Progenitor cell of endocrine pancreas (in vitro differentiated cells): Measurements from ENCODE around the gene SAMD4A. TPM values are rescaled to one million over a fixed set of nuclear protein-coding genes. Genes with fewer than 3 reads are reported as not detected.

Experiments
- DNase-seq: peaks from one replicate; pipeline ENCODE4 v3.0.0; 2021; ENCODE audit warnings: low spot score; ENCODE audit not compliant: unreplicated experiment
- H3K27ac Mint-ChIP-seq: 2 replicates; pipeline ENCODE4 v1.8.0; 2021; ENCODE audit warnings: mild to moderate bottlenecking, moderate library complexity, mixed read lengths
- H3K27me3 Mint-ChIP-seq: 2 replicates; pipeline ENCODE4 v1.8.0; 2021; ENCODE audit warnings: mixed read lengths
- H3K36me3 Mint-ChIP-seq: 2 replicates; pipeline ENCODE4 v1.8.0; 2022; ENCODE audit warnings: mixed read lengths; ENCODE audit not compliant: insufficient read depth
- H3K4me1 Mint-ChIP-seq: 2 replicates; pipeline ENCODE4 v1.8.0; 2021; ENCODE audit warnings: low read depth, mixed read lengths
- H3K4me3 Mint-ChIP-seq: 2 replicates; pipeline ENCODE4 v1.8.0; 2021; ENCODE audit warnings: low read depth, mild to moderate bottlenecking, moderate library complexity, mixed read lengths
- H3K9me3 Mint-ChIP-seq: 2 replicates; pipeline ENCODE4 v1.8.0; 2021; ENCODE audit warnings: low read depth, mixed read lengths
- CTCF ChIP-seq: fragments of 200-600 bp; sonication (generic); IDR thresholded peaks from one replicate; pipeline ENCODE4 v1.5.0; 2021; ENCODE audit warnings: antibody characterized with exemption, mild to moderate bottlenecking; ENCODE audit not compliant: unreplicated experiment
- total RNA-seq: library from RNA; stranded (reverse); gene quantifications from 2 replicates; pipeline ENCODE4 v1.2.1, GENCODE V29; 2021

Gene SAMD4A
- total RNA-seq, 1 donor from 2014 or later, result 9.1 TPM

- Mint-ChIP-seq H3K9me3 (no peaks in the 10 kb centered on the region), H3K36me3 (no peaks in the 10 kb centered on the region), H3K4me1 (peaks cover 14% of the 10 kb centered on the region), H3K4me3 (no peak overlapping the region), H3K27ac (no peak overlapping the region), H3K27me3 (peaks cover 17% of the 10 kb centered on the region)
- no peak for TF ChIP-seq CTCF
- DNase-seq, result no peak
These were observed 131.6 kb downstream of the SAMD4A start for GRCh38 chr14:54698501-54698900.

GRCh38 chr14:54698966-54699530 lies 132.1 kb downstream of the SAMD4A start:
- no peaks in the 10 kb centered on the region for H3K9me3 Mint-ChIP-seq
- peaks cover 14% of the 10 kb centered on the region for H3K4me1 Mint-ChIP-seq
- no peak for TF ChIP-seq CTCF
- no peak overlapping the region for H3K27ac Mint-ChIP-seq
- DNase-seq, result no peak
- no peaks in the 10 kb centered on the region for H3K36me3 Mint-ChIP-seq
- peaks cover 12% of the 10 kb centered on the region for H3K27me3 Mint-ChIP-seq
- H3K4me3 Mint-ChIP-seq, result no peak overlapping the region

GRCh38 chr14:54699735-54700134 lies 132.8 kb downstream of the SAMD4A start:
- no peak for TF ChIP-seq CTCF
- no peak overlapping the region for H3K27ac Mint-ChIP-seq
- no peak for DNase-seq
- peaks cover 8% of the 10 kb centered on the region for H3K27me3 Mint-ChIP-seq
- peaks cover 14% of the 10 kb centered on the region for H3K4me1 Mint-ChIP-seq
- no peaks in the 10 kb centered on the region for H3K9me3 Mint-ChIP-seq
- no peaks in the 10 kb centered on the region for H3K36me3 Mint-ChIP-seq
- no peak overlapping the region for H3K4me3 Mint-ChIP-seq

GRCh38 chr14:54700717-54701116 lies 133.8 kb downstream of the SAMD4A start:
- no peak for TF ChIP-seq CTCF
- no peak for DNase-seq
- Mint-ChIP-seq H3K36me3 (no peaks in the 10 kb centered on the region), H3K4me1 (peaks cover 14% of the 10 kb centered on the region), H3K9me3 (no peaks in the 10 kb centered on the region), H3K27me3 (peaks cover 8% of the 10 kb centered on the region), H3K4me3 (no peak overlapping the region), H3K27ac (no peak overlapping the region)

- Mint-ChIP-seq H3K4me1 (peaks cover 14% of the 10 kb centered on the region), H3K36me3 (no peaks in the 10 kb centered on the region), H3K9me3 (no peaks in the 10 kb centered on the region), H3K27ac (no peak overlapping the region), H3K27me3 (peaks cover 8% of the 10 kb centered on the region), H3K4me3 (no peak overlapping the region)
- DNase-seq, result no peak
- TF ChIP-seq CTCF, result no peak
These were observed 135.1 kb downstream of the SAMD4A start for GRCh38 chr14:54702014-54702491.
